Common myeloid progenitor, CD34-positive (primary cell): ENCODE data around the gene GATAD2A.
"Not testable (repeated sequence)": the region's sequence is repeated elsewhere in the genome, so short reads cannot be mapped to it uniquely, and the experiment has no call there.

Source experiments
- CTCF ChIA-PET: fragments of 350-600 bp; sonication (Branson Sonifier 250); formaldehyde crosslinking; loops from one replicate; lab custom pipeline; 2021; ENCODE audit warnings: antibody characterized with exemption; lab: Charles Lee
- POLR2A ChIA-PET: fragments of 350-600 bp; sonication (Branson Sonifier 250); formaldehyde crosslinking; loops from one replicate; lab custom pipeline; 2021; ENCODE audit warnings: antibody characterized with exemption; lab: Charles Lee
- DNase-seq, 3 donors: peaks; one replicate each; pipeline versions ENCODE4 v3.0.0 to v3.0.0-alpha.2; 2013
- H3K27ac ChIP-seq, 2 experiments: 1 replicate in 1 of 2; 2 replicates in 1 of 2; pipeline ENCODE4 v1.7.0; 2013; ENCODE audit warnings: inconsistent platforms in 2 of 2, low read length in 2 of 2, mild to moderate bottlenecking in 2 of 2, low read depth in 1 of 2, moderate library complexity in 1 of 2; ENCODE audit not compliant: severe bottlenecking in 2 of 2, insufficient read depth in 1 of 2, poor library complexity in 1 of 2
- H3K27me3 ChIP-seq, 5 experiments: replicated peaks in 2 of 5; 1 replicate in 3 of 5; 2 replicates in 2 of 5; pipeline versions ENCODE4 v1.6.1 to v1.7.0; 2013; ENCODE audit warnings: low read length in 4 of 5, mild to moderate bottlenecking in 2 of 5, moderate library complexity in 2 of 5, inconsistent platforms in 1 of 5; ENCODE audit not compliant: insufficient read depth in 5 of 5, control insufficient read depth in 4 of 5
- H3K36me3 ChIP-seq, 4 experiments: 1 replicate in 2 of 4; 2 replicates in 2 of 4; pipeline versions ENCODE4 v1.6.1 to v1.7.0; 2013; ENCODE audit warnings: low read length in 3 of 4, control low read depth in 1 of 4, mild to moderate bottlenecking in 1 of 4; ENCODE audit not compliant: control insufficient read depth in 4 of 4, insufficient read depth in 4 of 4
- H3K4me1 ChIP-seq, 4 experiments: 1 replicate in 3 of 4; 2 replicates in 1 of 4; pipeline versions ENCODE4 v1.6.1 to v1.7.1; 2013; ENCODE audit warnings: low read length in 3 of 4, mild to moderate bottlenecking in 3 of 4, control low read depth in 1 of 4, inconsistent platforms in 1 of 4, moderate library complexity in 1 of 4; ENCODE audit not compliant: control insufficient read depth in 4 of 4, insufficient read depth in 4 of 4; ENCODE audit errors: control extremely low read depth in 1 of 4
- H3K4me3 ChIP-seq, 7 experiments: 1 replicate in 4 of 7; 2 replicates in 3 of 7; pipeline versions ENCODE4 v1.5.1 to v1.7.0; 2013; ENCODE audit warnings: mild to moderate bottlenecking in 7 of 7, low read length in 6 of 7, moderate library complexity in 6 of 7, inconsistent platforms in 2 of 7, low read depth in 2 of 7, control low read depth in 1 of 7; ENCODE audit not compliant: insufficient read depth in 4 of 7, control insufficient read depth in 1 of 7; ENCODE audit errors: extremely low read depth in 1 of 7
- H3K9me3 ChIP-seq, 5 experiments: 1 replicate in 4 of 5; 2 replicates in 1 of 5; pipeline versions ENCODE4 v1.6.1 to v1.7.1; 2013; ENCODE audit warnings: low read length in 4 of 5, mild to moderate bottlenecking in 2 of 5, inconsistent platforms in 1 of 5, low read depth in 1 of 5, moderate library complexity in 1 of 5; ENCODE audit not compliant: control insufficient read depth in 4 of 5, insufficient read depth in 2 of 5; ENCODE audit errors: control extremely low read depth in 1 of 5
- WGBS: methylation state at CpG from one replicate; pipeline ENCODE4 v1.1.5; 2013; ENCODE audit not compliant: insufficient coverage; 5-methylcytosine and 5-hydroxymethylcytosine counted together

GATAD2A gene

DNA sequence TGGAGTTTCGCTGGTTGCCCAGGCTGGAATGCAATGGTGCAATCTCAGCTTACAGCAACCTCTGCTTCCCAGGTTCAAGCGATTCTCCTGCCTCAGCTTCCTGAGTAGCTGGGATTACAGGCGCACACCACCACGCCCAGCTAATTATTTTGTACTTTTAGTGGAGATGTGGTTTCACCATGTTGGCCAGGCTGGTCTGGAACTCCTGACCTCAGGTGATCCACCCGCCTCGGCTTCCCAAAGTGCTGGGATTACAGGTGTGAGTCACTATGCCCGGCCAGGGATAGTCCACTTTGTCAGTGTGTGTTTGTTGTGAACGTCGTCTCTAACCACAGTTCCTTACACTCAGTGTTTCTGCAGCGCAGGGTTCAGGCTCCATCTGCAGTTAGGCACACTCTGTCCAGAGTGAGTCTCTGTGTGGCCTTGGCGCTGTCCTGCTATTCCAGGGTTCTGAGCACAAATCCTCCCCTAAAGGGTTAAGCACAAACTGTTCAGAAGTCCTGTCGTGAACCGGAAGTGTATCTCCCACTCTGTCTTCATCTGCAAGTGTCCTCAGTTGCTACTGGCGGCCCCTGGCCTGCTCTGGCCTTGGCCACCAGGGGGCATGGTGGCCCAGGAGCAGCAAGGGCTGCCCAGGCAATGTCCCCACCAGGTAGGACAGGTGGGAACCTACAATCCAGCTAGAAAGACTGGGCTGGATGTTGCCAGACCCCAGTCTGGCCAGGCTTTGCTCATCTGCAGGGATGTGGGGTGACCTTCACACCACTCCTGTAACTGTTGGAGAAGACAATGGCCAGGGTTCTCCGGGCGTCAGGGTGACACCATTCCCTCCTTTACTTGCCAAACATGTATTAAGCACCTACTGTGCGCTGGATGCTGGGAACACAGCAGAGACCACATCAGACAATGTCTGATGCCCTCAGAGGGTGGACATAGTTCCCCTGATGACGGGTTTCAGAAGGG is 38.8 kb upstream of the GATAD2A start:
- POLR2A ChIA-PET = no interaction called here
- Histone ChIP-seq H3K27me3 (no peaks in the 10 kb centered on the region), H3K4me3 (peak overlapping the region in 2 of 7 experiments; percentile 22 to 28), H3K4me1 (peaks cover 4 to 15% (median 11%) of the 10 kb centered on the region in 4 experiments), H3K36me3 (no peaks in the 10 kb centered on the region), H3K27ac (no peak overlapping the region), H3K9me3 (no peaks in the 10 kb centered on the region)
- WGBS = 49% methylated on average over 11 of the region's 18 CpGs
- CTCF ChIA-PET = interaction anchor here (0.7 to 10.6 kb wide), 14 partner anchors 8 to 148 kb away, joined by 3 to 174 read pairs (median 4); no protein-coding TSS in a partner anchor
- DNase-seq = peak; percentile 54 to 65 (median 61)

DNA sequence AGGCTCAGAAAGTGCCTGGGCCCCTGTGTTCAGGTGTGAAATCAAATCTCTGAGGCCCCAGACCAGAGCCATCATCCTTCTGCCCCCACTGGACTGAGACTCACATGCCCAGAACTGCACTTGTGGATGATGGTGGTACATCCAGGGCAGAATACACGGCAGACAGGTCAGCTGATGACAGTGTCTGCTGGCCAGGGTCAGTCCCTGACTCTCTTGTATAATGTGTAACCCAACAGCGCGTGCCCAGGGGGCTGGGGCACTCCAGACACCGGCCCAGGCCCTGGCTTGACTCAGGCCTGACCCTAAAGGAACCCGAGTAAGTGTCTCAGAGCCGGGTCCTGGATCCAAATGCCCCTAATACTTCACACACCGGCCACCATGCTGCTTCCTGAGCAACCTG is 37.4 kb upstream of the GATAD2A start:
- H3K27ac ChIP-seq = no peak overlapping the region
- no peak overlapping the region for H3K4me3 ChIP-seq
- H3K27me3 ChIP-seq = no peaks in the 10 kb centered on the region
- ChIA-PET CTCF (interaction anchor here (1.1 to 10.6 kb wide), 8 partner anchors 10 to 147 kb away, joined by 3 to 174 read pairs (median 4); no protein-coding TSS in a partner anchor), POLR2A (no interaction called here)
- WGBS = 96% methylated on average over 7 of the region's 7 CpGs
- DNase-seq = no peak
- no peaks in the 10 kb centered on the region for H3K9me3 ChIP-seq
- H3K4me1 ChIP-seq = peaks cover 4 to 23% (median 20%) of the 10 kb centered on the region in 4 experiments
- no peaks in the 10 kb centered on the region for H3K36me3 ChIP-seq

- CTCF ChIA-PET = interaction anchor here (0.7 to 1.5 kb wide), 3 partner anchors 9 to 119 kb away, joined by 3 to 6 read pairs (median 3); no protein-coding TSS in a partner anchor
- Histone ChIP-seq H3K27ac (no peak overlapping the region), H3K4me1 (peaks cover 0 to 27% (median 17%) of the 10 kb centered on the region in 4 experiments), H3K9me3 (no peaks in the 10 kb centered on the region), H3K4me3 (no peak overlapping the region), H3K27me3 (no peaks in the 10 kb centered on the region), H3K36me3 (no peaks in the 10 kb centered on the region)
- WGBS = 96% methylated on average over 8 of the region's 8 CpGs
- no peak for DNase-seq
- POLR2A ChIA-PET = no interaction called here
Measured at GRCh38 chr19:19371059-19371458, 34.4 kb upstream of the GATAD2A start.

- H3K36me3 ChIP-seq = no peaks in the 10 kb centered on the region
- ChIA-PET POLR2A (interaction anchor here (0.8 kb wide), 1 partner anchor 12 kb away, joined by 3 read pairs; no protein-coding TSS in a partner anchor), CTCF (interaction anchor here (0.5 to 3.2 kb wide), 11 partner anchors 8 to 136 kb away, joined by 3 to 12 read pairs (median 4); partner anchors contain the start of gene GATAD2A)
- H3K9me3 ChIP-seq = no peaks in the 10 kb centered on the region
- H3K4me3 ChIP-seq = peak overlapping the region in 4 of 7 experiments; percentile 27 to 59 (median 46)
- H3K4me1 ChIP-seq = peaks cover 0 to 27% (median 15%) of the 10 kb centered on the region in 4 experiments
- WGBS = 30% methylated on average over 7 of the region's 8 CpGs
- peak; percentile 64 to 84 (median 79) for DNase-seq
- H3K27me3 ChIP-seq = no peaks in the 10 kb centered on the region
- H3K27ac ChIP-seq = peak overlapping the region in 1 of 2 experiments; percentile 66
Measured at GRCh38 chr19:19372656-19373416, 32.6 kb upstream of the GATAD2A start.

DNA sequence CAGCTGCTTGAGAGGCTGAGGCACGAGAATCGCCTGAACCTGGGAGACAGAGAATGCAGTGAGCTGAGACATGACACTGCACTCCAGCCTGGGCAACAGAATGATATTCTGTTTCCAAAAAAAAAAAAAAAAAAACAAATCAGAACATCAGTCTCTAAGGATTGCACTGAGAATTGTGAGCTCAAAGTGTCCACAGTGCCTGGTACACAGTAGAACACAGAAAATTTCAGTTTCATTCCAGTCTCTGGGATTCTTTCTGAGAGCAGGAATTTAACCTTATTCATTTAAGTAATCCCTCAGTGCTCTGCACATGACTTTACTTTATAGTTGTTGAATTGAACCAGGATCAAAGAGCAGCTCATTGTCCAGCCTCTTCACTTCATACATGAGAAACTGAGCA is 25.9 kb upstream of the GATAD2A start:
- no peaks in the 10 kb centered on the region for H3K9me3 ChIP-seq
- DNase-seq = no peak
- peaks cover 0 to 15% (median 8%) of the 10 kb centered on the region in 4 experiments for H3K4me1 ChIP-seq
- 100% methylated on average over 2 of the region's 2 CpGs for WGBS
- POLR2A ChIA-PET = no interaction called here
- CTCF ChIA-PET = interaction anchor here (0.9 to 3.0 kb wide), 5 partner anchors 12 to 28 kb away, joined by 3 to 11 read pairs (median 4); no protein-coding TSS in a partner anchor
- no peaks in the 10 kb centered on the region for H3K36me3 ChIP-seq
- no peaks in the 10 kb centered on the region for H3K27me3 ChIP-seq
- H3K27ac ChIP-seq = no peak overlapping the region
- H3K4me3 ChIP-seq = no peak overlapping the region

- CTCF ChIA-PET = interaction anchor here (0.9 to 1.9 kb wide), 2 partner anchors 23 to 27 kb away, joined by 3 to 4 read pairs; no protein-coding TSS in a partner anchor
- H3K9me3 ChIP-seq, H3K27me3 ChIP-seq, H3K36me3 ChIP-seq, DNase-seq, POLR2A ChIA-PET, H3K27ac ChIP-seq, H3K4me3 ChIP-seq: not testable (repeated sequence)
- 98% methylated on average over 11 of the region's 12 CpGs for WGBS
- H3K4me1 ChIP-seq = peaks cover 0 to 14% (median 13%) of the 10 kb centered on the region in 4 experiments
Measured at GRCh38 chr19:19380316-19380715, 25.2 kb upstream of the GATAD2A start.
